Lower leg skin (tissue), 3 donors: ENCODE data around the gene MROH2A.

Source experiments
- CTCF ChIP-seq, 3 donors: fragments of 450-650 bp; IDR thresholded peaks; one replicate each; pipeline ENCODE4 v1.5.1; 2016; ENCODE audit warnings: antibody characterized with exemption in 3 of 3, mild to moderate bottlenecking in 3 of 3, moderate library complexity in 2 of 3
- POLR2A ChIP-seq, 2 donors: fragments of 450-650 bp; IDR thresholded peaks; one replicate each; pipeline ENCODE4 v1.6.1; 2016 to 2017; ENCODE audit warnings: antibody characterized with exemption in 2 of 2, mild to moderate bottlenecking in 1 of 2, moderate library complexity in 1 of 2

GRCh38 chr2:233778030-233778429, at the start of gene MROH2A:
- TF ChIP-seq CTCF (IDR thresholded peaks at IDR 0.05) (no peak), POLR2A (IDR thresholded peaks at IDR 0.05) (no peak)
